Pancreas (tissue), 10 donors: Measurements from ENCODE around the gene POLR3B. TPM values are rescaled to one million over a fixed set of nuclear protein-coding genes. Genes with fewer than 3 reads are reported as not detected.

Experiments used
- ATAC-seq, 4 donors: fragments of 200-7000 bp; cut with Tn5 transposase; one replicate each; pipeline versions ENCODE4 v1.8.0 to v1.9.1; 2020; ENCODE audit warnings: mild to moderate bottlenecking in 4 of 4, moderate library complexity in 4 of 4
- DNase-seq, 6 donors: peaks; one replicate each; pipeline ENCODE4 v3.0.0-alpha.2; 2020
- FAIRE-seq: peaks from 2 replicates; lab custom pipeline; 2012; peaks lifted over from hg19 to GRCh38; lab: Jason Lieb, UNC
- H3K27ac ChIP-seq, 4 donors: fragments of 200-600 bp; sonication (generic); 1 replicate in 3 of 4; 2 replicates in 1 of 4; pipeline versions ENCODE4 v1.5.0 to v1.8.0; 2020
- H3K27me3 ChIP-seq, 4 donors: fragments of 200-600 bp; one replicate each; pipeline ENCODE4 v1.8.0; 2021
- H3K36me3 ChIP-seq, 3 donors: fragments of 200-600 bp; sonication (generic) in 1 of 3; one replicate each; pipeline versions ENCODE4 v1.5.0 to v1.8.0; 2020 to 2021
- H3K4me1 ChIP-seq, 3 donors: fragments of 200-600 bp; one replicate each; pipeline ENCODE4 v1.8.0; 2021
- H3K4me3 ChIP-seq, 4 donors: fragments of 200-600 bp; sonication (generic) in 2 of 4; one replicate each; pipeline versions ENCODE4 v1.5.0 to v1.8.0; 2020 to 2021
- H3K9me3 ChIP-seq, 4 donors: fragments of 200-600 bp; one replicate each; pipeline ENCODE4 v1.8.0; 2021
- WGBS, 2 donors: extraction: QIAGEN DNeasy Blood & Tissue Kit; methylation state at CpG; one replicate each; pipeline ENCODE4 v1.1.7; 2013; 5-methylcytosine and 5-hydroxymethylcytosine counted together
- intact Hi-C, 3 donors: fragments of 100-400 bp; cut with DNase I; formaldehyde crosslinking; loops; one replicate each; pipeline versions ENCODE4 v1.11.1 to v1.14.2; 2022
- polyA plus RNA-seq, 2 donors: library from polyadenylated mRNA; stranded (reverse); fragments of 200-250 nt; gene quantifications; one replicate each; pipeline ENCODE4 v1.2.3, GENCODE V29; 2013
- total RNA-seq, 6 donors: library from RNA; stranded (reverse); fragmentation: NEBNext Ultra II Directional in 4 of 6; extraction: Animal tissue kit (Norgen Biotek cat#: 25700) in 4 of 6; gene quantifications; one replicate each; pipeline versions ENCODE4 v1.2.1 to v1.2.4, GENCODE V29; 2021 to 2023
- TF ChIP-seq, protein P1 (sequence below), 4 donors: fragments of 200-600 bp; sonication (generic) in 3 of 4; IDR thresholded peaks; one replicate each; pipeline versions ENCODE4 v1.5.0 to v1.8.0; 2021; ENCODE audit warnings: antibody characterized with exemption in 4 of 4
- donor health status: healthy with polysubstance abuse.
- donor health status: DM: no; HTN: no; CAD: no; lungs with moderate emphysema.
- donor health status: DM: no; HTN: no; CAD: no.
- donor health status: control.
- donor health status: control.
- donor health status: Bipolar disorder and iron deficiency.
- donor health status: DM: yes; HTN: yes; CAD: no.
- donor health status: DM: no; HTN: no; CAD: no.
- donor health status: DM: no; HTN: no; CAD: no.
- donor health status: DM: yes; HTN: yes; CAD: no.

Gene POLR3B
- total and polyA plus RNA-seq, 8 donors: 1.9 to 7.9 (median 4.8) TPM

DNA sequence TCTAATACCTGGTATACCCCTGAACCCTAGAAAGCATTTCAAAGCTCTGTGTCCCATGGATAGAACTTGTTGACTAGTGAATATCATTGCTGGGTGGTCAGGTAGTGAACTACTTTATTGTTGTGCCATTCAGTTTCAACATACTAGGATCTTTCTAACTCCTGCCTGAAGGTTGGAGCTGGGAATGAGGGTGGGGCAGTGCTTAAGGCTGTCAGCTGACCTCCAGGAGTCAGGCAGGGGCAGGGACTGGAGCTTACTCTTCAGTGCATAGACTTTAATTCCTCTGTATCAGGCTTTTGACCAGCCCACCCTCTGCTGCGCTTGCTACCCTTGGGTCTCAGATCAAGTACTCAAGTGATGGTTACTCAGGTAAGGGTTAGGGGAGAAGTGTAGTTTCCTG lies 122.7 kb downstream of the POLR3B start:
- Histone ChIP-seq H3K27me3 (no peaks in the 10 kb centered on the region), H3K36me3 (no peaks in the 10 kb centered on the region), H3K4me1 (no peaks in the 10 kb centered on the region), H3K27ac (no peak overlapping the region), H3K9me3 (no peaks in the 10 kb centered on the region), H3K4me3 (no peak overlapping the region)
- DNase-seq: no peak
- TF ChIP-seq, protein P1, sequence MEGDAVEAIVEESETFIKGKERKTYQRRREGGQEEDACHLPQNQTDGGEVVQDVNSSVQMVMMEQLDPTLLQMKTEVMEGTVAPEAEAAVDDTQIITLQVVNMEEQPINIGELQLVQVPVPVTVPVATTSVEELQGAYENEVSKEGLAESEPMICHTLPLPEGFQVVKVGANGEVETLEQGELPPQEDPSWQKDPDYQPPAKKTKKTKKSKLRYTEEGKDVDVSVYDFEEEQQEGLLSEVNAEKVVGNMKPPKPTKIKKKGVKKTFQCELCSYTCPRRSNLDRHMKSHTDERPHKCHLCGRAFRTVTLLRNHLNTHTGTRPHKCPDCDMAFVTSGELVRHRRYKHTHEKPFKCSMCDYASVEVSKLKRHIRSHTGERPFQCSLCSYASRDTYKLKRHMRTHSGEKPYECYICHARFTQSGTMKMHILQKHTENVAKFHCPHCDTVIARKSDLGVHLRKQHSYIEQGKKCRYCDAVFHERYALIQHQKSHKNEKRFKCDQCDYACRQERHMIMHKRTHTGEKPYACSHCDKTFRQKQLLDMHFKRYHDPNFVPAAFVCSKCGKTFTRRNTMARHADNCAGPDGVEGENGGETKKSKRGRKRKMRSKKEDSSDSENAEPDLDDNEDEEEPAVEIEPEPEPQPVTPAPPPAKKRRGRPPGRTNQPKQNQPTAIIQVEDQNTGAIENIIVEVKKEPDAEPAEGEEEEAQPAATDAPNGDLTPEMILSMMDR (IDR thresholded peaks at IDR 0.05): no peak
- 96 to 100% methylated on average over 1 of the region's 1 CpG for WGBS, 2 donors
- intact Hi-C loops: no loop called here
- no peak for FAIRE-seq
- ATAC-seq: no peak

DNA sequence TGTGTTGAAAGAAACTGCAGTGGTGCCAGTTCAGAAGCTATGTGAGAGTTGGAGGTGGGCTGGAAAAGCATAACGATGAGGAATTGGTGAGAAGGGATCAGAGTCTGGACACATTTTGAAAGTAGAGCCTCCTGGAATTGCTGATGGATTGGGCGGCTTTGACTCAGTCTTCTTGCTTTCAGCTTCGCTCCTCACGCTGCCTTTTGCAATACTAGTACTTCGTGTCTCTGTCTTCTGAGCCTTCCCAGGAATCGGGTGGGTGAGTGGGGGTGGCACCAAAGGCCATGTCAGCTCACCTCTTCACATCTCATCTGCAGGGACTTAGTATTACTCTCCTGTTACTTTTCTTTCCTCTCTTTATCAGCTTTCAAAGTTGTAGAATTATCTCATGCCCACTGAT lies 123.7 kb downstream of the POLR3B start:
- intact Hi-C loops: no loop called here
- 94 to 96% methylated on average over 6 of the region's 6 CpGs for WGBS, 2 donors
- FAIRE-seq (no peak), DNase-seq (no peak), ATAC-seq (no peak)
- Histone ChIP-seq H3K4me1 (no peaks in the 10 kb centered on the region), H3K9me3 (no peaks in the 10 kb centered on the region), H3K27ac (no peak overlapping the region), H3K36me3 (no peaks in the 10 kb centered on the region), H3K27me3 (no peaks in the 10 kb centered on the region), H3K4me3 (no peak overlapping the region)
- TF ChIP-seq, protein P1 (IDR thresholded peaks at IDR 0.05): no peak

DNA sequence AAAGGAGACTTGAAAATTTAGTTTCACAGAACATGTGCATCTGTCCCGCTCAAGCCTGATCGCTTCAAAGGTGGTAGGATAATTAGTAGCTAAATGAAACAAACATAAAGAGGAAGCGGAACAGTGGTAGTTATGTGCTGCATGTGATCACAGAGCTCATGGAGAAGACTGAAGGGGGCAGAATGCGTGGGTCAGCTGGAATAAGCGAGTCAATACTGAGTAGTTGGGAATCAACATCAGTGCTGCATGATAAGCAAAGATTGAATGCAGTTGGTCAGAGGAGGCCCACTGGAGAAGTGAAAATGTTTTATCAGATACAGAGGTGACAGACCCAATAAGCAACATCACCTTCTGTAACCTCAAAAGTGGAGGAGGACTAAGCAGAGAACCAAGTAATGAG lies 130.1 kb downstream of the POLR3B start:
- Histone ChIP-seq H3K4me1 (no peaks in the 10 kb centered on the region), H3K36me3 (no peaks in the 10 kb centered on the region), H3K9me3 (no peaks in the 10 kb centered on the region), H3K27me3 (no peaks in the 10 kb centered on the region), H3K4me3 (no peak overlapping the region), H3K27ac (no peak overlapping the region)
- DNase-seq (no peak), ATAC-seq (no peak), FAIRE-seq (no peak)
- WGBS, 2 donors: 96 to 99% methylated on average over 5 of the region's 5 CpGs
- TF ChIP-seq, protein P1 (IDR thresholded peaks at IDR 0.05): no peak
- intact Hi-C loops: no loop called here

DNA sequence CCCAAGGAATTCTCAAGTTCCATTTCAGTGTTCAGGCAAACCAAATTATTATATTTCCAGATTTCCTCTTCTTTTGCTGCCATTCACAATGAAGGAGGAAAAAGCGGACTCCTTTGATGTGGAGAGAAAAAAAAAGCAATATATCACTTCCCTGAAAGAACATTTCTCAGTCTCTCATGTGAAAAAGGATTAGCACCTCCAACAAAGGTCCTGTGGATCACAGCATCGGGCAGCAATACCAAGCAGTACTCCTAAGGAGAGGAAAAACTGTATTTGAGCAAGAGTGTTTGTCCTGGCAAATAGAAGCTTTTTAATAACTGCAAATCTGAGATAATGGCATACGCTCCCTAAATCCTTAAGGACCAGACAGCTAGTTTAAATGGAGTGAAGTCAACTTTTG lies 131.3 kb downstream of the POLR3B start:
- H3K27ac ChIP-seq: no peak overlapping the region
- H3K9me3 ChIP-seq: no peaks in the 10 kb centered on the region
- 89 to 90% methylated on average over 3 of the region's 3 CpGs for WGBS, 2 donors
- TF ChIP-seq, protein P1 (IDR thresholded peaks at IDR 0.05): no peak
- no peak overlapping the region for H3K4me3 ChIP-seq
- peaks cover 0 to 6% (median 4%) of the 10 kb centered on the region in 3 donors for H3K4me1 ChIP-seq
- no peak for FAIRE-seq
- H3K36me3 ChIP-seq: no peaks in the 10 kb centered on the region
- intact Hi-C loops: no loop called here
- no peaks in the 10 kb centered on the region for H3K27me3 ChIP-seq
- no peak for DNase-seq
- ATAC-seq: no peak

DNA sequence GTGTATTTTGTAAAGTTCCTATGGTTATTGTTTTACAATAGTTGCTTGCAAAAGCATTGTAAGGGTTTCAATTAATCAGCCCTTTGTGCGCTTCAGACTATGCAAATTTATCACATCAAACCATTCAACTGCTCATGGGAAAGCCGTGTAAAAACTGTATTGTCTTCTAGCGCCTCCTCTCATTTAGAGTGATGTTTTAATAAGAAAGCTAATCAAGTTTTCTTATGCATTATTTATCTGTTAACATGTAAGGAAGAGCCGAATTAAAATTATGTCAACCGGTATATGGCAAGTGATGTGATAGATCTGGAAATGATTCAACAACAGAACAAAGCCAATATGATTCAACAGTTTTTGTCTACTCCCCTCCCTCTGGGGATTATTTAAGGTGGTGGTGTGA lies 132.7 kb downstream of the POLR3B start:
- H3K36me3 ChIP-seq: no peaks in the 10 kb centered on the region
- 94 to 97% methylated on average over 5 of the region's 5 CpGs for WGBS, 2 donors
- no peaks in the 10 kb centered on the region for H3K27me3 ChIP-seq
- intact Hi-C loops: no loop called here
- TF ChIP-seq, protein P1 (IDR thresholded peaks at IDR 0.05): no peak
- no peak overlapping the region for H3K27ac ChIP-seq
- DNase-seq (no peak), FAIRE-seq (no peak), ATAC-seq (no peak)
- H3K9me3 ChIP-seq: no peaks in the 10 kb centered on the region
- peaks cover 0 to 6% (median 5%) of the 10 kb centered on the region in 3 donors for H3K4me1 ChIP-seq
- no peak overlapping the region for H3K4me3 ChIP-seq
